ENCODE results near the gene TMEM132D.

Gene TMEM132D

DNA sequence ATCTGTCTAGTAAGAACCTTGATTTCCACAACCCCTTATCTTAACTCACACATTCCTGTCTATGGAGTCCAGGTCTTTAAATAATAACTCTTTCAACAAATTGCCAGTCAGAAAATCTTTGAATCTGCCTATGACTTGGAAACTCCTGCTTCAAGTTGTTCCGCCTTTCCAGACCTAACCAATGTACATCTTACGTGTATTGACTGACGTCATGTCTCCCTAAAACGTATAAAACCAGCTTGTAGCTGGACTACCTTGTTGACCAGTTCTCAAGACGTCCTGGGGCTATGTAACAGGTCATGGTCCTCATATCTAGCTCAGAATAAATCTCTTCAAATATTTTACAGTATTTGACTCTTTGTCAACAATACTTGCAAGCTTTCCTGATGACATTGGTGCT, 337.0 kb downstream of the TMEM132D start:
- no peak for DNase-seq (ENCODE audit: low read depth)
- H3K4me3 ChIP-seq (ENCODE audit: low read length) = no peak overlapping the region
- TF ChIP-seq, protein P1, sequence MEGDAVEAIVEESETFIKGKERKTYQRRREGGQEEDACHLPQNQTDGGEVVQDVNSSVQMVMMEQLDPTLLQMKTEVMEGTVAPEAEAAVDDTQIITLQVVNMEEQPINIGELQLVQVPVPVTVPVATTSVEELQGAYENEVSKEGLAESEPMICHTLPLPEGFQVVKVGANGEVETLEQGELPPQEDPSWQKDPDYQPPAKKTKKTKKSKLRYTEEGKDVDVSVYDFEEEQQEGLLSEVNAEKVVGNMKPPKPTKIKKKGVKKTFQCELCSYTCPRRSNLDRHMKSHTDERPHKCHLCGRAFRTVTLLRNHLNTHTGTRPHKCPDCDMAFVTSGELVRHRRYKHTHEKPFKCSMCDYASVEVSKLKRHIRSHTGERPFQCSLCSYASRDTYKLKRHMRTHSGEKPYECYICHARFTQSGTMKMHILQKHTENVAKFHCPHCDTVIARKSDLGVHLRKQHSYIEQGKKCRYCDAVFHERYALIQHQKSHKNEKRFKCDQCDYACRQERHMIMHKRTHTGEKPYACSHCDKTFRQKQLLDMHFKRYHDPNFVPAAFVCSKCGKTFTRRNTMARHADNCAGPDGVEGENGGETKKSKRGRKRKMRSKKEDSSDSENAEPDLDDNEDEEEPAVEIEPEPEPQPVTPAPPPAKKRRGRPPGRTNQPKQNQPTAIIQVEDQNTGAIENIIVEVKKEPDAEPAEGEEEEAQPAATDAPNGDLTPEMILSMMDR (conservative IDR thresholded peaks at IDR 0.05; ENCODE audit: low read depth, low read length) = no peak

DNA sequence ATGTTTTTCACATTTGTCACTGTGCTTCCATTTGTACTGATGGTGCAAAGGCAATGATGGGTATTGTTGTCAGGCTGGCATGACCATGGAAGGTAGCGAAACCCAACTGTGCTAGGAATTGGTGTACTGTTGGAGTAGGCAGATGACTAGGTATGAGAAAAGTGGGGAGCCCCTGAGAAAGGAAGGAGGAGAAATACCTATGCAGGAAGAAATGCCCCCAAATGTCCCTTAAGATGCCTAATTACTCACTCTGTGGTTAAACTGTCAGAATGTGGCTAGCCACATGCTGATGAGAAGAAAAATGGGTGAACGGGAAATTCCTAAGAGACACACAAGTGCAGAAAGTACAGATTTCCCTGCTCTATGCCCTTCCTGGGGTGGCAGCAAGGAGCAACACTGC, 339.1 kb downstream of the TMEM132D start:
- no peak for DNase-seq (ENCODE audit: low read depth)
- TF ChIP-seq, protein P1 (conservative IDR thresholded peaks at IDR 0.05; ENCODE audit: low read depth, low read length) = no peak
- no peak overlapping the region for H3K4me3 ChIP-seq (ENCODE audit: low read length)

DNA sequence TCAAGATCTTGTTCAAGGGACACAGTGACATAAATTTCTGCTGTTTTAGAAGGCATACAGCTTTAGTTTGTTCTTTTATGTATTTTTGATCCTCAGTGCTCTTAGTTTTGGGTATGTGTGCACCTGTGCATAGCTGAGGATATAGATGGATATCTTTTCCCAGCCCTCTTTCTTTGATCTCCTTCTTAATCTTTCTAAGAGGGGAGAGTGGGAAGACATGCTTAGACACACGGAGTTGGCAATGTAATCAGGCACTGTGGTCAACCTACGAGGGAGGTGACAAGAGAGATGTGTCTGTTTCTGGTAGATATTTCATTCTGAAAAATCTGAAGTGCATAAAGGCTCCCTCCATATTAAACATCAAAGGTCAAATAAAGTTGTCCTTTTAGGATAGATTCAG, 340.6 kb downstream of the TMEM132D start:
- no peak for DNase-seq (ENCODE audit: low read depth)
- TF ChIP-seq, protein P1 (conservative IDR thresholded peaks at IDR 0.05; ENCODE audit: low read depth, low read length) = no peak
- H3K4me3 ChIP-seq (ENCODE audit: low read length) = no peak overlapping the region

DNA sequence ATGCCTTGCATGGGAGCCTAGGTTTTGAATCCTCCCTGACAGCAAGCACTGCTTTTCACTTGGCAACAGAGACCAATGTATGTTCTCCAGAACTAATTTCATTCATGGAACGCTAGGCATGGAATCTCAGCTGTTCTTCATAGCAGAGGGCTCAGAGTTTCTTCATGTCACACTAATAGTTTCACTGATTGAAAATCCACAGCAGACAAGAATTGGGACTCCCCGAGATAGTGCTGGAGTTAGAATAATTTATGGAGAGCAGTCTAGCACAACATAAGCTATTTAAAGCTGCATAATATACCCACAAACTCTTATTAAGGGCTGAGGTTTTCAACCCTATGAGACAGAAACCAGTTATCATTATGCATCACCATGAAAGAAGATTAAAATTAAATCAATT, 342.5 kb downstream of the TMEM132D start:
- H3K4me3 ChIP-seq (ENCODE audit: low read length) = no peak overlapping the region
- DNase-seq (ENCODE audit: low read depth) = no peak

DNA sequence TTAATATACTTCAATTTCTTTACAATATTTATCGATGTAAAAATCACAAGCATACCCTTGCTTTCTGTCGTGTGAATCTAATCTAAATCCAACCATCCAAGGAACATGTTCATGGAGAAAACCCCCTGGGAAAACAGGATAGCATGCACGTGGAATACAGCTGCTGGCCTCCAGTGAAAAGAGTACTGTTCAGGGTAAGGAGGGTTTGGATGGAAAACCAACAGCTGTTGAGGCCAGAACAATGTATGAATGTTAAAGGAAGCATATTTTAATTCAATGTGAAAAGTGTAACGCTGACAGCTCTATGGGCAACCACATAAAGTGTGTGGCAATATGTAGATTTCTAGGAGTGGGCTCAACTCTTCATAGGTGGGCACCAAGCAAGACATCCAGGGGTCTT, 344.0 kb downstream of the TMEM132D start:
- TF ChIP-seq, protein P1 (conservative IDR thresholded peaks at IDR 0.05; ENCODE audit: low read depth, low read length) = no peak
- no peak overlapping the region for H3K4me3 ChIP-seq (ENCODE audit: low read length)
- no peak for DNase-seq (ENCODE audit: low read depth)

More for the DNA sequence above, 342.5 kb downstream of the TMEM132D start:
- TF ChIP-seq, protein P1 (conservative IDR thresholded peaks at IDR 0.05; ENCODE audit: low read depth, low read length) = no peak

DNA sequence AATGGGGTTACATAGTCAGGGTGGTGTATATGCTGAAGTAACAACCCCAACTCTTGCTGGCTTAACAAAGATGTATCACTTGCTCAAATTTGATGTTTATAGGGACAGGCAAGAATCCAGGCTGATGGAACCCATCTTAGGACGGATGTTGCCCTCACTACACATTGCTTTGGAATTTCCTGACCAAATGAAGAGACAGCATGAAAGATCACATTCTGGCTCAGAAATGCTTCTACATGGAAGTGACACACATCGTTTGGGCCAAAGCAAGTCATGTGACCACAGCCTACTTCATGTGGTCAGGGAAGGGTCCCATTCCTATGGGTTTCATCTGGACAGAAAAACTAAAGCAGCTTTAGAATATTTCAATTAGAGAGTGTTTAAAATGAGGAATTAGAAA, 345.8 kb downstream of the TMEM132D start:
- no peak for DNase-seq (ENCODE audit: low read depth)
- H3K4me3 ChIP-seq (ENCODE audit: low read length) = no peak overlapping the region
- TF ChIP-seq, protein P1 (conservative IDR thresholded peaks at IDR 0.05; ENCODE audit: low read depth, low read length) = no peak

DNA sequence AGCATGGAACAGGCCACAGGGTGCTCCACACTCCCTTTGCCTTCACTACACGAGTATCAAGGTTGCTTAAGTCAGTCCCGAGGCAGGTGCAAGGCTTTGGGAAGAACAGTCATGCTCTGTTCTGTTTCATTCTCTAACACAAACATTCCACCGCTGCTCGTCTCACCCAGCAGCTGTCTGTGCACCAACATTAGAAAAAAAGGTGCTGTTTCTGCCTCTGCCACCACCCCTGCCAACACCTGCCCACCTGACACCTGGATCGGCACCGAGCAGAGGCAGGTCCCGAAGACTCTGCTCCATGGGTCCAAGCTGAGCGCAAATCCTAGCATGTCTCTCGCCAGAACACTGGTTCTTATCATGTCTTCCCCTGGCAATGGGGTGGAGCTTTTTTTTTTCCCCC, 347.7 kb downstream of the TMEM132D start:
- H3K4me3 ChIP-seq (ENCODE audit: low read length) = no peak overlapping the region
- no peak for DNase-seq (ENCODE audit: low read depth)
- TF ChIP-seq, protein P1 (conservative IDR thresholded peaks at IDR 0.05; ENCODE audit: low read depth, low read length) = no peak

Measured in retinal pigment epithelial cell (primary cell).